ENCODE results near the gene COL26A1.
"Not testable (repeated sequence)": the region's sequence is repeated elsewhere in the genome, so short reads cannot be mapped to it uniquely, and the experiment has no call there.

The COL26A1 gene

GRCh38 chr7:101553771-101554445 is 191.2 kb downstream of the COL26A1 start:
- DNase-seq (ENCODE audit: low spot score) = no peak

- DNase-seq (ENCODE audit: low spot score) = no peak
Measured at GRCh38 chr7:101554584-101555268, 192.1 kb downstream of the COL26A1 start.

- DNase-seq (ENCODE audit: low spot score) = no peak
Measured at GRCh38 chr7:101555269-101555920, 192.7 kb downstream of the COL26A1 start.

GRCh38 chr7:101555921-101556275 is 193.2 kb downstream of the COL26A1 start:
- DNase-seq (ENCODE audit: low spot score) = no peak

- DNase-seq (ENCODE audit: low spot score) = no peak
Measured at GRCh38 chr7:101556453-101556968, 193.8 kb downstream of the COL26A1 start.

GRCh38 chr7:101557421-101557820 is 194.7 kb downstream of the COL26A1 start:
- DNase-seq (ENCODE audit: low spot score) = no peak

GRCh38 chr7:101557978-101558741 is 195.5 kb downstream of the COL26A1 start:
- no peak for DNase-seq (ENCODE audit: low spot score)

- no peak for DNase-seq (ENCODE audit: low spot score)
Measured at GRCh38 chr7:101558742-101559325, 196.2 kb downstream of the COL26A1 start.

GRCh38 chr7:101559586-101559985 is 196.9 kb downstream of the COL26A1 start:
- no peak for DNase-seq (ENCODE audit: low spot score)

GRCh38 chr7:101560021-101560420 is 197.3 kb downstream of the COL26A1 start:
- DNase-seq (ENCODE audit: low spot score) = not testable (repeated sequence)

GRCh38 chr7:101560856-101561255 is 198.2 kb downstream of the COL26A1 start:
- no peak for DNase-seq (ENCODE audit: low spot score)

GRCh38 chr7:101561293-101561692 is 198.6 kb downstream of the COL26A1 start:
- DNase-seq (ENCODE audit: low spot score) = not testable (repeated sequence)

- no peak for DNase-seq (ENCODE audit: low spot score)
Measured at GRCh38 chr7:101562531-101563197, 200.0 kb downstream of the COL26A1 start.

- DNase-seq (ENCODE audit: low spot score) = no peak
Measured at GRCh38 chr7:101563198-101563901, 200.7 kb downstream of the COL26A1 start.

GRCh38 chr7:101563943-101564777 is 201.5 kb downstream of the COL26A1 start:
- no peak for DNase-seq (ENCODE audit: low spot score)

GRCh38 chr7:101564778-101565211 is 202.1 kb downstream of the COL26A1 start:
- DNase-seq (ENCODE audit: low spot score) = no peak

GRCh38 chr7:101565601-101566209 is 203.0 kb downstream of the COL26A1 start:
- no peak for DNase-seq (ENCODE audit: low spot score)

GRCh38 chr7:101567230-101567629 is 204.6 kb downstream of the COL26A1 start:
- no peak for DNase-seq (ENCODE audit: low spot score)

GRCh38 chr7:101572156-101572555 is 209.5 kb downstream of the COL26A1 start:
- no peak for DNase-seq (ENCODE audit: low spot score)

Data from hematopoietic multipotent progenitor cell treated with erythropoietin and hydrocortisone succinate and interleukin-3 and kit ligand, for 17 days (in vitro differentiated cells).